NCI-H2029 treated with DMSO at 0.1 percent for 48 hours (cell line): Measurements from ENCODE around the gene PARP14.

Experiments
- DNase-seq: peaks from one replicate; lab custom pipeline; 2025; lab: John Stamatoyannopoulos, UW

PARP14 gene

GRCh38 chr3:122767540-122768372 lies 87.1 kb downstream of the PARP14 start:
- DNase-seq: no peak

- DNase-seq: no peak
Measured at GRCh38 chr3:122770521-122771202, 90.0 kb downstream of the PARP14 start.

GRCh38 chr3:122772827-122773226 lies 92.2 kb downstream of the PARP14 start:
- no peak for DNase-seq

- DNase-seq: no peak
Measured at GRCh38 chr3:122773944-122774509, 93.4 kb downstream of the PARP14 start.

- no peak for DNase-seq
Measured at GRCh38 chr3:122774564-122774963, 93.9 kb downstream of the PARP14 start.

- no peak for DNase-seq
Measured at GRCh38 chr3:122776675-122777468, 96.2 kb downstream of the PARP14 start.

- DNase-seq: no peak
Measured at GRCh38 chr3:122777563-122777962, 96.9 kb downstream of the PARP14 start.
